ENCODE data around the gene ATL2. TPM values are rescaled to one million over a fixed set of nuclear protein-coding genes. Genes with fewer than 3 reads are reported as not detected.
"Not testable (repeated sequence)": the region's sequence is repeated elsewhere in the genome, so short reads cannot be mapped to it uniquely, and the experiment has no call there.

Gene ATL2
- total RNA-seq, 1 donor from 2014 or later = 139 TPM

GRCh38 chr2:38417745-38418689 lies 40.9 kb upstream of the ATL2 start:
- no peak for TF ChIP-seq CTCF (IDR thresholded peaks at IDR 0.05; ENCODE audit: insufficient read depth, low read length, severe bottlenecking)
- Histone ChIP-seq H3K36me3 (ENCODE audit: control insufficient read depth, insufficient read depth, low read length) (no peaks in the 10 kb centered on the region), H3K27me3 (ENCODE audit: control insufficient read depth, insufficient read depth, low read length) (no peaks in the 10 kb centered on the region), H3K4me3 (ENCODE audit: low read depth, low read length) (no peak overlapping the region)
- DNase-seq (ENCODE audit: low read depth) = peak; percentile 93
- no peak for FAIRE-seq

GRCh38 chr2:38416296-38417036 lies 39.4 kb upstream of the ATL2 start:
- no peaks in the 10 kb centered on the region for H3K27me3 ChIP-seq (ENCODE audit: control insufficient read depth, insufficient read depth, low read length)
- DNase-seq (ENCODE audit: low read depth) = no peak
- TF ChIP-seq CTCF (IDR thresholded peaks at IDR 0.05; ENCODE audit: insufficient read depth, low read length, severe bottlenecking) = no peak
- FAIRE-seq = no peak
- no peak overlapping the region for H3K4me3 ChIP-seq (ENCODE audit: low read depth, low read length)
- H3K36me3 ChIP-seq (ENCODE audit: control insufficient read depth, insufficient read depth, low read length) = no peaks in the 10 kb centered on the region

- TF ChIP-seq CTCF (IDR thresholded peaks at IDR 0.05; ENCODE audit: insufficient read depth, low read length, severe bottlenecking) = no peak
- no peaks in the 10 kb centered on the region for H3K27me3 ChIP-seq (ENCODE audit: control insufficient read depth, insufficient read depth, low read length)
- no peaks in the 10 kb centered on the region for H3K36me3 ChIP-seq (ENCODE audit: control insufficient read depth, insufficient read depth, low read length)
- DNase-seq (ENCODE audit: low read depth) (no peak), FAIRE-seq (no peak)
- no peak overlapping the region for H3K4me3 ChIP-seq (ENCODE audit: low read depth, low read length)
These were observed 38.7 kb upstream of the ATL2 start for GRCh38 chr2:38415728-38416291.

- H3K4me3 ChIP-seq (ENCODE audit: low read depth, low read length) = no peak overlapping the region
- no peaks in the 10 kb centered on the region for H3K27me3 ChIP-seq (ENCODE audit: control insufficient read depth, insufficient read depth, low read length)
- FAIRE-seq (peak; percentile 18), DNase-seq (ENCODE audit: low read depth) (no peak)
- no peaks in the 10 kb centered on the region for H3K36me3 ChIP-seq (ENCODE audit: control insufficient read depth, insufficient read depth, low read length)
- no peak for TF ChIP-seq CTCF (IDR thresholded peaks at IDR 0.05; ENCODE audit: insufficient read depth, low read length, severe bottlenecking)
These were observed 38.0 kb upstream of the ATL2 start for GRCh38 chr2:38415023-38415422.

- FAIRE-seq; H3K4me3 ChIP-seq (ENCODE audit: low read depth, low read length); H3K27me3 ChIP-seq (ENCODE audit: control insufficient read depth, insufficient read depth, low read length); DNase-seq (ENCODE audit: low read depth); H3K36me3 ChIP-seq (ENCODE audit: control insufficient read depth, insufficient read depth, low read length): not testable (repeated sequence)
These were observed 35.3 kb upstream of the ATL2 start for GRCh38 chr2:38412235-38412871.
